ENCODE data around the gene RAE1. TPM values are rescaled to one million over a fixed set of nuclear protein-coding genes. Genes with fewer than 3 reads are reported as not detected.

The RAE1 gene
- total RNA-seq, 1 experiment from 2014 or later = 67.2 TPM

GRCh38 chr20:57317789-57318371 is 33.2 kb upstream of the RAE1 start:
- H3K27me3 ChIP-seq (replicated peaks) = peaks cover 10% of the 10 kb centered on the region; the same call in 1 of the 2 replicates
- no peak overlapping the region for H3K4me3 ChIP-seq
- H3K27ac ChIP-seq = no peak overlapping the region
- no peaks in the 10 kb centered on the region for H3K36me3 ChIP-seq
- H3K9me3 ChIP-seq (replicated peaks) = no peaks in the 10 kb centered on the region
- no peak for DNase-seq (ENCODE audit: low read depth in 1 of 2, low spot score in 2 of 2)
- H3K4me1 ChIP-seq (replicated peaks) = no peaks in the 10 kb centered on the region

- H3K4me3 ChIP-seq = no peak overlapping the region
- no peaks in the 10 kb centered on the region for H3K4me1 ChIP-seq (replicated peaks)
- peaks cover 8% of the 10 kb centered on the region for H3K27me3 ChIP-seq (replicated peaks)
- H3K36me3 ChIP-seq = no peaks in the 10 kb centered on the region
- no peaks in the 10 kb centered on the region for H3K9me3 ChIP-seq (replicated peaks)
- no peak overlapping the region for H3K27ac ChIP-seq
- DNase-seq (ENCODE audit: low read depth in 1 of 2, low spot score in 2 of 2) = no peak
Observed at GRCh38 chr20:57319584-57319983, 31.5 kb upstream of the RAE1 start.

DNA sequence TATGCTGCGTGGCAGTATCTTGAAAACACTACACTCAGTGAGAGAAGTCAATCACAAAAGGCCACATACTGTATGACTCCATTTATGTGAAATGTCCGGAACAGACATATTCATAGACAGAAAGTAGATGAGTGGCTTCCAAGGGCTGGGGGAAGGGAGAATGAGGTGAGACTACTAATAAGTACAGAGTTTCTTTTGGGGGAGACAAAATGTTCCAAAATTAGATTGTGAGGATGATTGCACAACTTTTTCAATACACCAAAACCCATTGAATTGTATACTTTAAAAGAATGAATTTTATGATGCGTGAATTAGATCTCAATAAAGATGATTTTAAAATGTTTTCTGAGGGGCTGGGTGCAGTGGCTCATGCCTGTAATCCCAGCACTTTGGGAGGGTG is 30.7 kb upstream of the RAE1 start:
- no peak overlapping the region for H3K4me3 ChIP-seq
- H3K36me3 ChIP-seq = no peaks in the 10 kb centered on the region
- peaks cover 8% of the 10 kb centered on the region for H3K27me3 ChIP-seq (replicated peaks)
- H3K4me1 ChIP-seq (replicated peaks) = no peaks in the 10 kb centered on the region
- H3K9me3 ChIP-seq (replicated peaks) = no peaks in the 10 kb centered on the region
- no peak overlapping the region for H3K27ac ChIP-seq
- DNase-seq (ENCODE audit: low read depth in 1 of 2, low spot score in 2 of 2) = no peak

DNA sequence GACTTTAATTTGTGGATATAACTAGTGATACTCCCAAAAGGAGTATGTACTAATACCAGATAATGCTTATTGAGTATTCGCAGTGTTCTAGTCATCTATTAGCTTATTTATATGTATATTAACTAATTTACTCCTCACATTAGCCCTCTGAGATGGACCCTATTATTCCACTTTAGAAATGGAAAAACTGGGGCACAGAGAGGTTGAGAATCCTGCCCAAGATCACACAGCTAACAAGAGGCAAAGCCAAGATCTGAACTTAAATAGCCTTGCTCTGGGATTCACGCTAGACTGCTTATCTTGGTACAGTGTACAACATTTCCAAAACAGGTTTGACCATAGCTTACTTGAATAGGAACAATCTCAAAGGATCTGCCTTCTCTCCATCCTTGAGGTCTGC is 29.9 kb upstream of the RAE1 start:
- Histone ChIP-seq H3K36me3 (no peaks in the 10 kb centered on the region), H3K9me3 (replicated peaks) (no peaks in the 10 kb centered on the region), H3K4me1 (replicated peaks) (no peaks in the 10 kb centered on the region), H3K4me3 (no peak overlapping the region), H3K27me3 (replicated peaks) (peaks cover 8% of the 10 kb centered on the region), H3K27ac (no peak overlapping the region)
- DNase-seq (ENCODE audit: low read depth in 1 of 2, low spot score in 2 of 2) = no peak

DNA sequence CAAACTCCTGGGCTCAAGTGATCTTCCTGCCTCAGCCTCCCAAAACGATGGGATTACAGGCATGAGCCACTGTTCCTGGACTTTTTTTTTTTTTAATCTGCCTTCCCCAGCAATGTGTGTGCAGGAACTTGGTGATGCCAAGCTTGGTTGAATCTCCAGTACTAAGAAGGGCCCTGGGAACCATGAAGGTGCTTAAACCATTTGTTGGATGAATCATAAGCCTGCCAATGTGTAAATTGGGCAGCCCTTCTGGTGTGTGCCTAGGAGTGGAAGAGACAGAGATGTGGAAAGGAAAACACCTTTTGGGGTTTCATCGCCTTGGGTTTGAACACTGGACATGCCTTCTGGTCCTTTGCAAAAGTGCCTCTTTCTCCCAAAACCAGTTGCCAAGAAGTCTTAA is 28.6 kb upstream of the RAE1 start:
- H3K4me3 ChIP-seq = no peak overlapping the region
- H3K9me3 ChIP-seq (replicated peaks) = no peaks in the 10 kb centered on the region
- H3K27me3 ChIP-seq (replicated peaks) = peaks cover 8% of the 10 kb centered on the region
- no peaks in the 10 kb centered on the region for H3K4me1 ChIP-seq (replicated peaks)
- DNase-seq (ENCODE audit: low read depth in 1 of 2, low spot score in 2 of 2) = no peak
- no peak overlapping the region for H3K27ac ChIP-seq
- H3K36me3 ChIP-seq = no peaks in the 10 kb centered on the region

DNA sequence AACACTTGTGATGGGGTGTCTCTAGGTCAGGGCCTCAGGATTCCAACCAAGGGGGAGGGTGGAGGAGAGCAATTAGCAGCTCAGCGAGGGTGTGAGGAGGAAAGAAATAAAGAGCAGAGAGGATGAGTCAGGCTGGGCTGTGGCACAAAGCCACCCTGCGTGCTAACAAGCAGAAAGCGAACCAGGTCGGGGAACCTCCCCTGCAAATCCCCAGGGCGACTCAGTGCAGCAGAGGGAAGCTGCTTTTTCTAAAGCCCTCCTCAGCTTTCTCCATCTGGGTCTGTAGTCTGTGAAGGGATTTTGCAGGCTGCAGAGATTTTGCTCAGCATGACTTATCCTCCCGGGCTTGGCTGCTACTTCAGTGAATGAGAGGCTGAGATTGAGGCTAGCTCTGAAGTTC is 28.0 kb upstream of the RAE1 start:
- Histone ChIP-seq H3K4me3 (no peak overlapping the region), H3K27me3 (replicated peaks) (peaks cover 8% of the 10 kb centered on the region)
- DNase-seq (ENCODE audit: low read depth in 1 of 2, low spot score in 2 of 2) = no peak

GRCh38 chr20:57325632-57326356 is 25.3 kb upstream of the RAE1 start:
- Histone ChIP-seq H3K27me3 (replicated peaks) (peaks cover 10% of the 10 kb centered on the region), H3K9me3 (replicated peaks) (no peaks in the 10 kb centered on the region), H3K27ac (no peak overlapping the region), H3K36me3 (no peaks in the 10 kb centered on the region), H3K4me3 (no peak overlapping the region), H3K4me1 (replicated peaks) (no peaks in the 10 kb centered on the region)
- DNase-seq (ENCODE audit: low read depth in 1 of 2, low spot score in 2 of 2) = no peak

More for the DNA sequence above, 28.0 kb upstream of the RAE1 start:
- Histone ChIP-seq H3K9me3 (replicated peaks) (no peaks in the 10 kb centered on the region), H3K4me1 (replicated peaks) (no peaks in the 10 kb centered on the region), H3K27ac (no peak overlapping the region), H3K36me3 (no peaks in the 10 kb centered on the region)

GRCh38 chr20:57326667-57327455 is 24.2 kb upstream of the RAE1 start:
- no peak overlapping the region for H3K27ac ChIP-seq
- no peaks in the 10 kb centered on the region for H3K36me3 ChIP-seq
- H3K9me3 ChIP-seq (replicated peaks) = no peaks in the 10 kb centered on the region
- no peak overlapping the region for H3K4me3 ChIP-seq
- no peaks in the 10 kb centered on the region for H3K4me1 ChIP-seq (replicated peaks)
- H3K27me3 ChIP-seq (replicated peaks) = peaks cover 14% of the 10 kb centered on the region
- DNase-seq (ENCODE audit: low read depth in 1 of 2, low spot score in 2 of 2) = no peak

DNA sequence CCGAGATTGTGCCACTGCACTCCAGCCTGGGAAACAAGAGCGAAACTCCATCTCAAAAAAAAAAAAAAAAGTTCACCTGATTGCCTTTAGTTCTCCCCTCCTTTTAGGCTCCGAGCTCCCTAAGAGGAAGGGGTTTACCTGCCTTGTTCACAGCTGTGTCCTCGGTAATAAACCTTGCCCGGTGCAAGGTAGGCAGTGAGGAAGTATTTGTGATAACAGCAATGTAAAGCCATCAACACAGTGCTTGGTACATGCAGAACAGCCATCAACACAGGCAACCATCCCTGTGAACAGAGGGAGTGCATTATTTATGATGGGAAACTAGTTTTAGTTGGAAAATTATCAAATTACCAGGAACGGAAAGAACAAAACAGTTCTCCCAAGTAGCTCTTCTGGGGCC is 23.2 kb upstream of the RAE1 start:
- DNase-seq (ENCODE audit: low read depth in 1 of 2, low spot score in 2 of 2) = no peak
- no peaks in the 10 kb centered on the region for H3K36me3 ChIP-seq
- H3K9me3 ChIP-seq (replicated peaks) = no peaks in the 10 kb centered on the region
- no peak overlapping the region for H3K4me3 ChIP-seq
- H3K4me1 ChIP-seq (replicated peaks) = no peaks in the 10 kb centered on the region
- H3K27me3 ChIP-seq (replicated peaks) = peaks cover 22% of the 10 kb centered on the region
- H3K27ac ChIP-seq = no peak overlapping the region

- DNase-seq (ENCODE audit: low read depth in 1 of 2, low spot score in 2 of 2) = no peak
- Histone ChIP-seq H3K27ac (no peak within 1 kb of the TSS), H3K36me3 (no peaks in the 10 kb centered on the region), H3K4me3 (no peak within 1 kb of the TSS), H3K27me3 (replicated peaks) (peaks cover 22% of the 10 kb centered on the region), H3K9me3 (replicated peaks) (no peaks in the 10 kb centered on the region), H3K4me1 (replicated peaks) (no peaks in the 10 kb centered on the region)
Observed at GRCh38 chr20:57329608-57330221, 21.3 kb upstream of the RAE1 start, which contains the start of gene SPO11. SPO11 (plus strand) TSS chr20:57329803; CDS start chr20:57329868, 65 bp downstream.

GRCh38 chr20:57330998-57331397 is 20.1 kb upstream of the RAE1 start:
- Histone ChIP-seq H3K4me3 (no peak overlapping the region), H3K36me3 (no peaks in the 10 kb centered on the region), H3K27ac (no peak overlapping the region), H3K4me1 (replicated peaks) (no peaks in the 10 kb centered on the region), H3K9me3 (replicated peaks) (no peaks in the 10 kb centered on the region), H3K27me3 (replicated peaks) (peaks cover 22% of the 10 kb centered on the region)
- no peak for DNase-seq (ENCODE audit: low read depth in 1 of 2, low spot score in 2 of 2)

DNA sequence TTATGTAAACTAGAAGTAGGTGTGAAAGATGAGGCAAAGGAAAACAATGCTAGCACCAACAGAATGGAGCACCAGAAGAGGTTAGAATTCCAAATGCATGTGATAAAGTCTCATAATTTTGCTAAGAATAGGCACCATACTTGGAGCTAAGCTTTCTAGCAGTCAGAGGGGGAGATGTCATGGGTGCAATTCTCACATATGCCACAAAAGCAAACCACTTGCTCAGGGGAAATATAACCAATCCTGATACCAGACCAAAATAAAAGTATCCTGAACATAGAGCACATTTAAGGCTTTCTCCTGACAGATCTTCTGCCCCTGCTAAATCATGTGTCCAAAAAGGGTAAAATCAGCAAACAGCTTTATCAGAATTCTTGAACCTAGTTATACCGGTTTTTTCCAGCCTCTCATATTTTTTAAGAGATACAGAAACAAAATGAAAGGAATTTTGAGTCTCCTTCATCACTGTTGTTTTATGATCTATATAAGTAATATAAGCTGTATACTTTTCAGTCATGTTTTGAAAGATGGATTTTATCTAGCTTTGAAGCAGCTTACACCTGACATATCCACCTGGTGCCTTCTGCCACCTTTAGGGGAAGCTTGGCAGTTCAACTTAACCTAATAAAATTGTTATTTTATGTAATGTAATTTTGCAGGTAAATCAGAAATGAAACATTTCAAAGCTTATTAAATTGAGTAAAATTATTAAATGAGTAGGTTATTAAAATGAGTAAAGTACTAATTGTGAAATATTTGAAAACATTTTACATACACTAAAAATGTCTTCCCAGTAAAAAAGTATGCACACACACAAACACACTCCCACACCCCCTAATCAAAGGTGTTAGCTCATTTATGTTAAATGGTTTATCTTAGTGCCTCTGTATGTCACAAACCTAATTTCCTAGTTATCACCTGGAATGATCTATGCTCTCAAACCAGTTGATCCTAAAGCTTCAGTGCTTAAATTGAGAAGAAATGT is 18.7 kb upstream of the RAE1 start:
- Histone ChIP-seq H3K36me3 (no peaks in the 10 kb centered on the region), H3K4me1 (replicated peaks) (no peaks in the 10 kb centered on the region), H3K4me3 (no peak overlapping the region), H3K9me3 (replicated peaks) (no peaks in the 10 kb centered on the region), H3K27me3 (replicated peaks) (peaks cover 22% of the 10 kb centered on the region), H3K27ac (no peak overlapping the region)
- no peak for DNase-seq (ENCODE audit: low read depth in 1 of 2, low spot score in 2 of 2)

DNA sequence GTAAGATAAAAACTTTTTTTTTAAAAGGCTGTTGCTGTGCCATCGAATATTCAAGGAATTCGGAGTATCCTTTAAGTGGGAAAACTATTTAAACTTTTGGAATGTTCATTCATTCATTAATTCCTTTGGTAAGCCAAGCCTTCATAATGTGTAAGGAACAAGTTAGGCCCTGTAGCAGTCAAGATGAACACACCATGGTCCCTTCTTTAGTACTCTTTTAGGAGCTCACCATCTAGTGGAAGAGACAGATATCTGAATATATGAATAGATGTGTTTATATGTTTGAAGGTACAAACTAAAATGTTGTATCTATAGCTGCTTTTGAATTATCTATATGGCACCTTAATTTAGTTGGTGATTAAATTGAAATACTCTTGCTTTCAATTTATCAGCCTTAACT is 15.7 kb upstream of the RAE1 start:
- Histone ChIP-seq H3K4me1 (replicated peaks) (no peaks in the 10 kb centered on the region), H3K27me3 (replicated peaks) (peaks cover 20% of the 10 kb centered on the region), H3K9me3 (replicated peaks) (no peaks in the 10 kb centered on the region), H3K4me3 (no peak overlapping the region), H3K36me3 (no peaks in the 10 kb centered on the region), H3K27ac (no peak overlapping the region)
- peak in 1 of 2 experiments; percentile 3 for DNase-seq (ENCODE audit: low read depth in 1 of 2, low spot score in 2 of 2)
